Activated naive CD4-positive, alpha-beta T cell treated with anti-CD3 and anti-CD28 coated beads, Interleukin-2, amount 50 U/mL, for 24 hours (primary cell): Measurements from ENCODE around the gene ALG9.

Experiments used
- H3K27ac Mint-ChIP-seq: one replicate; pipeline ENCODE4 v1.8.0; 2021; ENCODE audit warnings: mild to moderate bottlenecking, mixed read lengths
- H3K27me3 Mint-ChIP-seq: one replicate; pipeline ENCODE4 v1.8.0; 2021; ENCODE audit warnings: mixed read lengths
- H3K36me3 Mint-ChIP-seq: one replicate; pipeline ENCODE4 v1.8.0; 2021; ENCODE audit warnings: mixed read lengths
- H3K4me1 Mint-ChIP-seq: one replicate; pipeline ENCODE4 v1.8.0; 2021; ENCODE audit warnings: mixed read lengths
- H3K4me3 Mint-ChIP-seq: one replicate; pipeline ENCODE4 v1.8.0; 2021; ENCODE audit warnings: mild to moderate bottlenecking, mixed read lengths
- H3K9me3 Mint-ChIP-seq: one replicate; pipeline ENCODE4 v1.8.0; 2021; ENCODE audit warnings: mixed read lengths

The ALG9 gene, protein sequence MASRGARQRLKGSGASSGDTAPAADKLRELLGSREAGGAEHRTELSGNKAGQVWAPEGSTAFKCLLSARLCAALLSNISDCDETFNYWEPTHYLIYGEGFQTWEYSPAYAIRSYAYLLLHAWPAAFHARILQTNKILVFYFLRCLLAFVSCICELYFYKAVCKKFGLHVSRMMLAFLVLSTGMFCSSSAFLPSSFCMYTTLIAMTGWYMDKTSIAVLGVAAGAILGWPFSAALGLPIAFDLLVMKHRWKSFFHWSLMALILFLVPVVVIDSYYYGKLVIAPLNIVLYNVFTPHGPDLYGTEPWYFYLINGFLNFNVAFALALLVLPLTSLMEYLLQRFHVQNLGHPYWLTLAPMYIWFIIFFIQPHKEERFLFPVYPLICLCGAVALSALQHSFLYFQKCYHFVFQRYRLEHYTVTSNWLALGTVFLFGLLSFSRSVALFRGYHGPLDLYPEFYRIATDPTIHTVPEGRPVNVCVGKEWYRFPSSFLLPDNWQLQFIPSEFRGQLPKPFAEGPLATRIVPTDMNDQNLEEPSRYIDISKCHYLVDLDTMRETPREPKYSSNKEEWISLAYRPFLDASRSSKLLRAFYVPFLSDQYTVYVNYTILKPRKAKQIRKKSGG

DNA sequence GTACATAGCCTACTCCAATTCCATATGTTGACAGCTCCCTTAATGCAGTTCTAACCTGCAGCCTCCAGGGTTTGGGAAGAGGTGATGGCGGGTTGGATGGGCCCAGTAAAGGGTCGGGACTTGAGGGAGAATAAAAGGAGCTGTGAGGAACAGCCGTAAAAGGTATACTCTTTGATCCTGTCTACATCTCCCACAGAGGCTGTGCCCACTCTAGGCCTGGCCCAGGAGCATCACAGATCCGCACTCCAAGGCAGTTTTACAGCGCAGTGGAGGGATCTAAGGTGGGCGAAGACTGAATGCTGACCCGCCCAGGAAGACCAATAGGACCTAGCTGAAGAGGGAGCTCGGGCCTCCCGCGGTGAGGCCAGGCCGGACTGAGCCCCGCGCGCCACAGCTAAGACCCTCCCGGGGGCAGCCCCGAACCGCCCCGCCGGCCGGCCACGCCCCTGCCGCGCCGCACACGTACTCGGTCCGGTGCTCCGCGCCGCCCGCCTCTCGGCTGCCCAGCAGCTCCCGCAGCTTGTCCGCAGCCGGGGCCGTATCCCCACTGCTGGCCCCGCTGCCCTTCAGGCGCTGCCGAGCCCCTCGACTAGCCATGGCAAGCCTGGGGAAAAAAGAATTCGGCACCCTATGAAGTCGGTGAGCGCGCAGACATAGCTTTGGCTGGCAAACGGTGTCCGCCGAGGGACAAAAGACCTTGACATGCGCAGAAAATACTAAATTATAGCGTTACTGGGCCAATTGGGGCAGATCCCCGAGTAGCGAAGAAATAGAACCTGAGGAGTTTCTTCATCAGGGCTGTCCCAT lies at the start of gene ALG9:
ALG9 (minus strand) TSS at position 696 of the 807 bp plus-strand sequence; CDS start at position 597, 99 bp downstream.
- H3K4me1 Mint-ChIP-seq: peaks cover 36% of the 10 kb centered on the region
- peak within 1 kb of the TSS; percentile 98 for H3K27ac Mint-ChIP-seq
- H3K27me3 Mint-ChIP-seq: no peaks in the 10 kb centered on the region
- peak within 1 kb of the TSS; percentile 92 for H3K4me3 Mint-ChIP-seq
- no peaks in the 10 kb centered on the region for H3K9me3 Mint-ChIP-seq
- peaks cover 13% of the 10 kb centered on the region for H3K36me3 Mint-ChIP-seq

DNA sequence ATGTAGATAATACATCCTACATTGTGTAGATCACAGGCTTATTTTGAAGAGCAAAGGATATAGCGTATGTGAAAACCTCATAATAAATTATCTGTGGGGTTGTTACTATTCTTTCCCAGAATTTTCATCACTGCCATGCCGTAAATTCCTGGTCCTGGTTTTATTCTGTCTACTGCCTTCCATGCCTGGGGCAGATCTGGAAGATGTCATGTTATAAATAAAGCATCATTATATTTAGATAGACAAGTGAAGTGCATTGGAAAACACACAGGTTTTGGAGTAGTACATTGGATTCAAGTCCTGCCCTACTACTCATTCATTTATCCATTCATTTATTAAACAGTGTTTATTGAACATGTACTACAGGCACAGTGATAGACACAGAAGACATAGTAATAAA lies 49.5 kb upstream of the ALG9 start:
- Mint-ChIP-seq H3K4me1 (no peaks in the 10 kb centered on the region), H3K4me3 (no peak overlapping the region), H3K27me3 (no peaks in the 10 kb centered on the region), H3K36me3 (no peaks in the 10 kb centered on the region), H3K9me3 (no peaks in the 10 kb centered on the region), H3K27ac (no peak overlapping the region)

DNA sequence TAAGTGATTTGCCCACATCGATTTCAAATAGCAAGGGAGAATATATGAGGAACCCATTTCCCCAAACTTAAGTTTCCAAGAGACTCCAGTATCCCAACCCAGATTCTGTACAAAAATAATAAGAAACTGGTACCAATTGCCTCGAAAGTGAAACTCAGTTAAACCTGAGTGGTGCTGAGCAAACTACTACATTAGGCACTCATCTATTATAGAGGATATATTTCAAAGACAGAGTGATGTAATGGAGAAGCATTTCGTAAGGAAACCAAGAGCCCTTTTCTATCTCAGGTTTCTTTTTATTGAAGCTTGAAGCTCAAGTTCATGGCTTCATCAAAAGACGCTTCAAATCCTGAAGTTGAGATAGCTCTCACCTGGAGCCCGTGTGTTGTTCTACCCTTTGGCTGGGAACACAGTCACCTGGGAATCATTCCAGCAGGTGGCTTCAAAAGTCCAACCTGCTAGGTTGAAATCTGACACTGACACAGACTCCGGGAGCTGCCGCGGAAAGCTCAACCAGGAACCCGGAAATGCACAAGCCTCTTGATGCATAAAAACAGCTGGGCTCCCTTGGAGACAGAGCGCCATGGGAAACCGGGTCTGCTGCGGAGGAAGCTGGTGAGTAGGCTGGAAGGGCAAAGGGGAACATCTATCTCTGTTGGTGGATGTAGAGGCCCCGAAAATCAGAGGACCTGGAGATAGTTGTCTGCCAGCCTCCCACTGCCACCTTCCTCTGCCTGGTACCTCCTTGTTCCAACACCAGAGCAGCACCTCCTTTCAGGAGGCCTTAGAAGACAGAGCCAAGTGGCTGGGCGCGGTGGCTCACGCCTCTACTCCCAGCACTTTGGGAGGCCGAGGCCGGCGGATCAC lies 47.2 kb upstream of the ALG9 start, which contains the start of gene C11orf52:
C11orf52 (plus strand) TSS at position 524 of the 867 bp plus-strand sequence; CDS start at position 584, 60 bp downstream.
- no peaks in the 10 kb centered on the region for H3K9me3 Mint-ChIP-seq
- H3K4me1 Mint-ChIP-seq: no peaks in the 10 kb centered on the region
- peaks cover 10% of the 10 kb centered on the region for H3K27me3 Mint-ChIP-seq
- no peaks in the 10 kb centered on the region for H3K36me3 Mint-ChIP-seq
- H3K27ac Mint-ChIP-seq: no peak within 1 kb of the TSS
- H3K4me3 Mint-ChIP-seq: no peak within 1 kb of the TSS

DNA sequence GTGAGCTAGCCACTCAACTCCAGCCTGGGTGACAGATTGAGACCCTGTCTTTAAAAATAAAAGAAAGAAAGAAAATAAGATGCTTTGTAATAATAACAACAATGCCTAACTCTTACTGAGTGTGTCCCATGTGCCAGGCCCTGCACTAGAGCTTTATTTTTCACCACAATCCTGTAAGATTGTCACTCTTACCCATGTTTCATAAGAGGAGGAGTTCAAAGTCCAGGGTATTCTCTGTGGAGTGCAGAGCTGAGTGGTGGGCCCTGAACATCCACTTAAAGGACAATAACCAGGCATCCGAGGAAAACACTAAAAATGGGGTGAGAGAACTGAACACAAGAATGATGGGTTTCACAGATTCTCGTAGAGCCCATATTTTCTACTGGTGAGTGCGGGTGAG lies 46.4 kb upstream of the ALG9 start:
- peaks cover 14% of the 10 kb centered on the region for H3K27me3 Mint-ChIP-seq
- no peaks in the 10 kb centered on the region for H3K9me3 Mint-ChIP-seq
- no peak overlapping the region for H3K27ac Mint-ChIP-seq
- H3K4me3 Mint-ChIP-seq: no peak overlapping the region
- H3K4me1 Mint-ChIP-seq: no peaks in the 10 kb centered on the region
- H3K36me3 Mint-ChIP-seq: no peaks in the 10 kb centered on the region

DNA sequence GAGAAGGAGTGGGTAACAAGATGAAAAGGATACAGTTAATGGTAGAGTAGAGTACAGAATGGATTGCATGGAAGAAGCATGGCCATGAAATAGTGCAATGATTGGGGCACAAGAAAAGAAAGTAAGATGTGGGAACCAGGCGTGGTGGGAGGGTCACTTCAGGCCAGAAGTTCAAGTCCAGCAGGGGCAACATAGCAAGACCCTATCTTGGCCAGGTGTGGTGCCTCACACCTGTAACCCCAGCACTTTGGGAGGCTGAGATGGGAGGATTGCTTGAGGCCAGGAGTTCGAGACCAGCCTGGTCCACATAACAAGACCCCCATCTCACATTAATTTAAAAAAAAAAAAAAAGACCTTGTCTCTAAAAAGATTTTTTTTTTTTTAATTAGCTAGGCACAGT lies 45.9 kb upstream of the ALG9 start:
- Mint-ChIP-seq H3K4me1 (no peaks in the 10 kb centered on the region), H3K9me3 (no peaks in the 10 kb centered on the region), H3K36me3 (no peaks in the 10 kb centered on the region), H3K4me3 (no peak overlapping the region), H3K27me3 (peaks cover 14% of the 10 kb centered on the region), H3K27ac (no peak overlapping the region)

DNA sequence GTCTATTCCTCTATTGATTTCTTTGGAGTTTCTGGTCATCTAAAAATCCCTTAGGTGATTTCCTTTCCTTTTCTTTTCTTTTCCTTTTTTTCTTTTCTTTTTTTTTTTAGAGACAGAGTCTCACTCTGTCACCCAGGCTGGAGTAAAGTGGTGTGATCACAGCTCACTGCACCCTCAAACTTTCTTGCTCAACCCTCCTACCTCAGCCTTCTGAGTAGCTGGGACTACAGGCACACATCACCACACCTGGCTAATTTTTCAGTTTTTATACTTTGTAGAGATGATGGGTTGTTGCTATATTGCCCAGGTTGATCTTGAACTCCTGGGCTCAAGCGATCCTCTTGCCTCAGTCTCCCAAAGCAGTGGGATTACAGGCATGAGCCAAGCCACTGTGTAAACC lies 45.4 kb upstream of the ALG9 start:
- Mint-ChIP-seq H3K9me3 (no peaks in the 10 kb centered on the region), H3K27ac (no peak overlapping the region), H3K27me3 (peaks cover 16% of the 10 kb centered on the region), H3K4me3 (no peak overlapping the region), H3K36me3 (no peaks in the 10 kb centered on the region), H3K4me1 (no peaks in the 10 kb centered on the region)

DNA sequence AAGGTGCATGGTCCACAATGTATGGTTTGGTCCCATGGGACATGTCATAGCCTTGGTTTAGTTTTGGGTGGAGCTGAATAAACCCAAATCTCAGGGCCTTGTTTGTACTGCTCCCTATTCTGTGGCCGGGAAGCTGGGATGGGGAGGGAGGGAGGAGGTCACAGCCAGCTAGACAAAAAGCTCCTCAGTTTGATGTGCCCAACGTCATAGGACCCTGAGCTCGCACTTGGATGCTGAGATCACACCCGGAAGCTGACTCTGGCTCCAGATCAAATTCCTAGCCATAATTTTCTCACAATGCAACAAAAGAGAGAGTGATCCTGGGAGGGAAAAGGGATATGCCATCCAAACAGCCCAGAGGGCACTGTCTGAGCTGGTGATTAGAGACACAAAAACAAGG lies 42.6 kb upstream of the ALG9 start:
- H3K27me3 Mint-ChIP-seq: peaks cover 25% of the 10 kb centered on the region
- H3K27ac Mint-ChIP-seq: no peak overlapping the region
- H3K4me3 Mint-ChIP-seq: no peak overlapping the region

DNA sequence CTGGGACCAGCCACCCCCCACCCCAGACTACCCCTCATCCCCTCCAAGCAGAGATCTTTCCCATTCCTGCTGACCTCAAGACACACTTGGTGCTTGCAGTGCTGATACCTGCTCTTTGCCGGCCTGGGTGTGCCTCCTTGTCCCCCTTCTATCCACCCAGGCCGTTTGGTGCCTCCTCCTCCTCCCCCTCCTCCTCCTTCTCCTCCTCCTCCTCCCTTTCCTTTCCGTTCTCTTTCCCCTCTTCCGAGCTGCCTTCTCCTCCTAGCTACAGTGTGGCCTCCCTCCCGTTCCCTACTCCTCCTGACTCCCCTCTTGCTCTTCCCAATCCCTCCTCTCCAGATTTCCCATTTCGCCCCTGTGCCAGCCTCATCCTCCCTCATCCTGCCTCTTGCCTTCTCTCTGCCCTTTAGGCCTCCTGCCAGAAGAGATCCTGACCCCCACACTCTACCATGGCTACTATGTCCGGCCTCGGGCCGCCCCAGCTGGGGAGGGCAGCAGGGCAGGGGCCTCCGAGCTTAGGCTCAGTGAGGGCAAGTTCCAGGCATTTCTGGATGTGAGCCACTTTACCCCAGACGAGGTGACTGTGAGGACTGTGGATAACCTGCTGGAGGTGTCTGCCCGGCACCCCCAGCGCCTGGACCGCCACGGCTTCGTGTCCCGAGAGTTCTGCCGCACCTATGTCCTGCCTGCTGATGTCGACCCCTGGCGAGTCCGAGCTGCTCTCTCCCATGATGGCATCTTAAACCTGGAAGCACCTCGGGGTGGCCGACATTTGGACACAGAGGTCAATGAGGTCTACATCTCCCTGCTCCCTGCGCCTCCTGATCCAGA lies 41.9 kb upstream of the ALG9 start:
- Mint-ChIP-seq H3K9me3 (no peaks in the 10 kb centered on the region), H3K27me3 (peaks cover 25% of the 10 kb centered on the region), H3K27ac (no peak overlapping the region), H3K4me3 (no peak overlapping the region), H3K4me1 (no peaks in the 10 kb centered on the region), H3K36me3 (no peaks in the 10 kb centered on the region)

More for the DNA sequence above, 42.6 kb upstream of the ALG9 start:
- Mint-ChIP-seq H3K4me1 (no peaks in the 10 kb centered on the region), H3K36me3 (no peaks in the 10 kb centered on the region), H3K9me3 (no peaks in the 10 kb centered on the region)

DNA sequence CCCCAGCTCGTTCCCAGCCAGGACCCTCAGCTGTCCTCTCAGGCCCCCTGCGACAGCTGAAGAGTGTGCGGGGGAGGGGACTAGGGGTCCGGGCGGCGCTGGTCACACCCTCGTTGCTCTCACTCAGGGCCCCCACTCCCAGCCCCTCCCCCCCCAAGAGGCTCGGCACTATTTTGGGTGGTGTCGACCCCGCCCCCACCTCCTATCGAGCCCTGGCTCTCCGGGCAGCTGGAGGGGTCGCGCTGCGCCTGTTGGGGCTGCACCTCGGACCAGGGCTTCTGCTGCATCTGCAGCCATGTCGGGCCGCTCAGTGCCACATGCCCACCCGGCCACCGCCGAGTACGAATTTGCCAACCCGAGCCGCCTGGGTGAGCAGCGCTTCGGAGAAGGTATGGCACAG lies 41.2 kb upstream of the ALG9 start, which contains the start of gene HSPB2:
HSPB2 (plus strand) TSS at position 200 of the 400 bp plus-strand sequence; CDS start at position 296, 96 bp downstream.
- Mint-ChIP-seq H3K4me3 (no peak within 1 kb of the TSS), H3K27ac (no peak within 1 kb of the TSS), H3K9me3 (no peaks in the 10 kb centered on the region), H3K27me3 (peaks cover 25% of the 10 kb centered on the region), H3K4me1 (no peaks in the 10 kb centered on the region), H3K36me3 (no peaks in the 10 kb centered on the region)

DNA sequence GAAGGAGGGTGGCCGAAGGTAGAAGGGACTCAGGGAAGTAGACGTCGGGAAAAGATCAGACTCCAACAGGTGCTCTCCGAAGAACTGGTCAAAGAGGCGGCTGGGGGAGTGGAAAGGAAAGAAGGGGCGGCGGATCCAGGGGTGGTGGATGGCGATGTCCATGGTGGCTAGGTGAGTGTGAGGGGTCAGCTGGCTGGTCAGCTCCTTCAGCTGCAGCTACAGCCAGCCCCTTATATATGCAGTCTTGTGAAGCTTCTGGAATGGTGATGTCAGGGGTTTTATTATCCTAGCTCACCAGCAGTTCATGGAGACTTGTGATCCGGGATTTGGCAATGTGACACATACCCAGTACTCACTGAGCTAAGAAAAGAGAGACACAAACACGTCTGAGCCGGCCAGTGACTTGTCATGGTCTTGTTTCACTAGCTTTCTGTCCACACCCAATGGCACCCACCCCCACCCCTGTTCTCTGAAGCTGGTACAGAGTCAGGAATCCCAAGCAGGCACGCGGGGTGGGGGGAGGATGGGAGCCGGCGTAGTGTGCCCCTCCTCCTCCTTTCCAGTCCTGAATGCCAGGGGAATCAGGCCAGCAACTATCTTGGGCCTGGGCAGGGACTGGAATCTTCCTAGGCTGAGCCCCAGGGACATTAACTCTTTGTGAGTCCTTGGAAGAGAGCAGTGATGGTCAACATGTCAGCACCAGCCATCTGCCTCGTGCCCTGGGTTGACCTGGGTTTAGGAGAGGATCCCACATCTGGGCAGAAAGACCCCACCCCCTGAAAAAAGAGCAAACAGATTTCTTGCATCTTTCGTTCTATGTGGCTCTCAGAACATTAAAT lies 40.4 kb upstream of the ALG9 start, which contains the start of gene CRYAB:
CRYAB (minus strand) TSS at position 208 of the 839 bp plus-strand sequence; CDS start at position 162, 46 bp downstream.
- H3K36me3 Mint-ChIP-seq: no peaks in the 10 kb centered on the region
- no peaks in the 10 kb centered on the region for H3K4me1 Mint-ChIP-seq
- no peak within 1 kb of the TSS for H3K27ac Mint-ChIP-seq
- no peaks in the 10 kb centered on the region for H3K9me3 Mint-ChIP-seq
- H3K4me3 Mint-ChIP-seq: no peak within 1 kb of the TSS
- peaks cover 25% of the 10 kb centered on the region for H3K27me3 Mint-ChIP-seq

DNA sequence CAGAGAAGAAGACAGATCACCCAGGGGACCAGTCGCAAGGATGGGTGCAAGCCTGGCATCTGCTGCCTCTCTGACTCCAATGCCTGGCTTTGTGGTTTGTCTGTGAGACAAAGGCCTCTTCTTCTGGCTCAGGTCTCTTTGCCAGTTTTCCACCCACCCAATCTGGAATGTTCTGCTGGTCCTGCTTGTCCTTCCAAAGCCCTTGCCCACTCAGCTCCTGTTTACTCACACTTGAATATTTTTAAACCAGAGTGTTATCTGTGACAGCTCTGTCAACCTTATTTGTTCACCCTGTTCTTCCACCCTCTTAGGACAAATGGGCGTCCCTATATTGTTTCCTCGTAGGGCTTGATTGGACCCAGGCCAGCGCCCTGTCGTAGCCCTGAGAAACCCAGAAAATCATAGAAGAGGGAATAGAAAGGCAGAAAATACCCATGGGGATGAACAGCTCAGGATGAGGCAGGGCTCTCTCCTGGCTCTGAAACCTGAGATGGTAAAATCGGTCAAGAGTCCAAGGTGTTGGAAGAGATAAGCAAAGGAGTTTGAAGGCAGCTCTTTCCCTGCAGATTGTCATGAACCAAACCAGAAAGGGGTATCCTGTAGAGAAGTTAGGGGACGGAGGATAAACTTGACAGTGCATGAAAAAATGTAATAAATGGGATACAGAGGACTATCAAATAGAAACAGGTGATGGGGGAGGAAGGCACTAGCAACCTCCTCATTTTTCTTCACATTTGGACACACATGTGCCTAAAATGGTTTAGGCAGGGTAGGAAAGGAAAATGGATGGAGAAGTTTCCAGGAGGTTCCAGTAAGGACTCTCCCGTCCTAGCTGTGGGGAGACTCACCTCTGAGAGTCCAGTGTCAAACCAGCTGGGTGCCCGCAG lies 39.5 kb upstream of the ALG9 start:
- Mint-ChIP-seq H3K4me3 (no peak overlapping the region), H3K27me3 (peaks cover 25% of the 10 kb centered on the region), H3K4me1 (no peaks in the 10 kb centered on the region), H3K27ac (no peak overlapping the region), H3K9me3 (no peaks in the 10 kb centered on the region), H3K36me3 (no peaks in the 10 kb centered on the region)

DNA sequence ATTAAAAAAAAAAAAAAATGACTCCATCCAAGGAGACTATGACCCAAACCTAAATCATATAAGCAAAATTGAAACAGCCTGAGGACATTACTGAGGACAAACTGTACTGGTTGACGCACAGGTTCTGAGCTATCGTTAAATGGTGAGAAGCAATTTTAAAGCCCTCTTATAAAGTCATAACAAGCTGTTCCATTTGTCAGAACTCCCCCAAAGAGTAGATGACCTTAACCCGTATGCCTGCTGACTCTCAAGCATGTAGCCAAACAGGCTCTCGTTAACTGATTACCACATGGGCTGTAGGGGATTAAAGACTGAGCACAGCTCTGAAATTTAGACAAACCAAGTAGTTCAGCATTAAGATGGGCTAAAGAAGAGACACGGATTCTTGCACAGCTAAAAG lies 38.0 kb upstream of the ALG9 start:
- H3K27me3 Mint-ChIP-seq: peaks cover 20% of the 10 kb centered on the region
- H3K4me1 Mint-ChIP-seq: no peaks in the 10 kb centered on the region
- peaks cover 4% of the 10 kb centered on the region for H3K9me3 Mint-ChIP-seq
- peaks cover 5% of the 10 kb centered on the region for H3K36me3 Mint-ChIP-seq
- H3K27ac Mint-ChIP-seq: no peak overlapping the region
- no peak overlapping the region for H3K4me3 Mint-ChIP-seq
